Vagina (tissue), 2 donors: ENCODE data around the gene DR1.

Source experiments
- CTCF ChIP-seq, 3 experiments: fragments of 450-650 bp in 2 of 3; fragments of 200-600 bp in 1 of 3; sonication (generic) in 1 of 3; IDR thresholded peaks; one replicate each; pipeline ENCODE4 v1.5.1; 2017 to 2019; ENCODE audit warnings: antibody characterized with exemption in 3 of 3, mild to moderate bottlenecking in 2 of 3, moderate library complexity in 2 of 3
- POLR2AphosphoS5 ChIP-seq, 2 donors: sonication (generic); formaldehyde crosslinking; IDR thresholded peaks; one replicate each; pipeline ENCODE4 v1.9.0; 2017; ENCODE audit warnings: antibody characterized with exemption in 2 of 2, mild to moderate bottlenecking in 2 of 2, low read depth in 1 of 2; ENCODE audit not compliant: insufficient read depth in 1 of 2

GRCh38 chr1:93357242-93357641 lies 11.5 kb downstream of the DR1 start:
- no peak for TF ChIP-seq CTCF (IDR thresholded peaks at IDR 0.05)
- no peak for TF ChIP-seq POLR2AphosphoS5 (IDR thresholded peaks at IDR 0.05; ENCODE audit: insufficient read depth in 1 of 2, low read depth in 1 of 2)
